ENCODE results near the gene MOCS1. TPM values are rescaled to one million over a fixed set of nuclear protein-coding genes. Genes with fewer than 3 reads are reported as not detected.

MOCS1 gene
- total and polyA plus RNA-seq, 2 experiments from 2014 or later: 17.2 to 28.1 TPM

GRCh38 chr6:39889229-39889628 is 45.0 kb downstream of the MOCS1 start:
- no peak overlapping the region for H3K4me2 ChIP-seq
- H3F3A ChIP-seq (replicated peaks; ENCODE audit: low read depth): no peaks in the 10 kb centered on the region
- no peak overlapping the region for H2AFZ ChIP-seq
- H3K4me1 Mint-ChIP-seq: no peaks in the 10 kb centered on the region
- H4K20me1 ChIP-seq (replicated peaks; ENCODE audit: insufficient read depth): no peaks in the 10 kb centered on the region
- no peaks in the 10 kb centered on the region for H3K27me3 ChIP-seq (ENCODE audit: insufficient read depth)
- H3K4me3 Mint-ChIP-seq: no peak overlapping the region
- H3K79me2 ChIP-seq (replicated peaks; ENCODE audit: insufficient read depth): no peaks in the 10 kb centered on the region
- ATAC-seq (no peak), DNase-seq (ENCODE audit: low spot score) (no peak)
- no peak overlapping the region for H3K27ac Mint-ChIP-seq
- no peaks in the 10 kb centered on the region for H3K9me2 ChIP-seq (ENCODE audit: insufficient read depth)
- H3K9me3 Mint-ChIP-seq: no peaks in the 10 kb centered on the region
- H3K4me1 ChIP-seq (ENCODE audit: insufficient read depth): no peaks in the 10 kb centered on the region
- no peaks in the 10 kb centered on the region for H3K36me3 Mint-ChIP-seq (ENCODE audit: low read depth)
- no peak overlapping the region for H3K4me3 ChIP-seq
- peaks cover 2% of the 10 kb centered on the region for H3K27me3 Mint-ChIP-seq (ENCODE audit: insufficient read depth, low read depth, poor library complexity)
- TF ChIP-seq EZH2phosphoT487 (IDR thresholded peaks at IDR 0.05; ENCODE audit: unreplicated experiment) (no peak), POLR2AphosphoS5 (IDR thresholded peaks at IDR 0.05; ENCODE audit: low read depth) (no peak), STAT1 (IDR thresholded peaks at IDR 0.05; ENCODE audit: unreplicated experiment) (no peak), EZH2 (IDR thresholded peaks at IDR 0.05; ENCODE audit: low read depth, unreplicated experiment) (no peak), JUNB (IDR thresholded peaks at IDR 0.05; ENCODE audit: unreplicated experiment) (no peak)
- TF ChIP-seq, protein P1, sequence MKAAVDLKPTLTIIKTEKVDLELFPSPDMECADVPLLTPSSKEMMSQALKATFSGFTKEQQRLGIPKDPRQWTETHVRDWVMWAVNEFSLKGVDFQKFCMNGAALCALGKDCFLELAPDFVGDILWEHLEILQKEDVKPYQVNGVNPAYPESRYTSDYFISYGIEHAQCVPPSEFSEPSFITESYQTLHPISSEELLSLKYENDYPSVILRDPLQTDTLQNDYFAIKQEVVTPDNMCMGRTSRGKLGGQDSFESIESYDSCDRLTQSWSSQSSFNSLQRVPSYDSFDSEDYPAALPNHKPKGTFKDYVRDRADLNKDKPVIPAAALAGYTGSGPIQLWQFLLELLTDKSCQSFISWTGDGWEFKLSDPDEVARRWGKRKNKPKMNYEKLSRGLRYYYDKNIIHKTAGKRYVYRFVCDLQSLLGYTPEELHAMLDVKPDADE (IDR thresholded peaks at IDR 0.05): no peak
- no peak overlapping the region for H3K27ac ChIP-seq (ENCODE audit: low read depth)
- H3K36me3 ChIP-seq (ENCODE audit: insufficient read depth): no peaks in the 10 kb centered on the region

- H3K27me3 Mint-ChIP-seq (ENCODE audit: insufficient read depth, low read depth, poor library complexity): peaks cover 2% of the 10 kb centered on the region
- no peak overlapping the region for H3K27ac ChIP-seq (ENCODE audit: low read depth)
- no peak overlapping the region for H3K4me3 ChIP-seq
- ATAC-seq (no peak; the same call in 2 of the 3 replicates), DNase-seq (ENCODE audit: low spot score) (no peak)
- no peak overlapping the region for H3K4me2 ChIP-seq
- H3K27me3 ChIP-seq (ENCODE audit: insufficient read depth): no peaks in the 10 kb centered on the region
- no peaks in the 10 kb centered on the region for H3K36me3 Mint-ChIP-seq (ENCODE audit: low read depth)
- no peaks in the 10 kb centered on the region for H4K20me1 ChIP-seq (replicated peaks; ENCODE audit: insufficient read depth)
- H3K9me2 ChIP-seq (ENCODE audit: insufficient read depth): no peaks in the 10 kb centered on the region
- H2AFZ ChIP-seq: no peak overlapping the region
- no peaks in the 10 kb centered on the region for H3K4me1 Mint-ChIP-seq
- no peak overlapping the region for H3K27ac Mint-ChIP-seq
- H3F3A ChIP-seq (replicated peaks; ENCODE audit: low read depth): no peaks in the 10 kb centered on the region
- H3K36me3 ChIP-seq (ENCODE audit: insufficient read depth): no peaks in the 10 kb centered on the region
- H3K79me2 ChIP-seq (replicated peaks; ENCODE audit: insufficient read depth): no peaks in the 10 kb centered on the region
- TF ChIP-seq CTCF (conservative IDR thresholded peaks at IDR 0.05; ENCODE audit: low read depth in 2 of 2): no peak
- TF ChIP-seq, protein P2, sequence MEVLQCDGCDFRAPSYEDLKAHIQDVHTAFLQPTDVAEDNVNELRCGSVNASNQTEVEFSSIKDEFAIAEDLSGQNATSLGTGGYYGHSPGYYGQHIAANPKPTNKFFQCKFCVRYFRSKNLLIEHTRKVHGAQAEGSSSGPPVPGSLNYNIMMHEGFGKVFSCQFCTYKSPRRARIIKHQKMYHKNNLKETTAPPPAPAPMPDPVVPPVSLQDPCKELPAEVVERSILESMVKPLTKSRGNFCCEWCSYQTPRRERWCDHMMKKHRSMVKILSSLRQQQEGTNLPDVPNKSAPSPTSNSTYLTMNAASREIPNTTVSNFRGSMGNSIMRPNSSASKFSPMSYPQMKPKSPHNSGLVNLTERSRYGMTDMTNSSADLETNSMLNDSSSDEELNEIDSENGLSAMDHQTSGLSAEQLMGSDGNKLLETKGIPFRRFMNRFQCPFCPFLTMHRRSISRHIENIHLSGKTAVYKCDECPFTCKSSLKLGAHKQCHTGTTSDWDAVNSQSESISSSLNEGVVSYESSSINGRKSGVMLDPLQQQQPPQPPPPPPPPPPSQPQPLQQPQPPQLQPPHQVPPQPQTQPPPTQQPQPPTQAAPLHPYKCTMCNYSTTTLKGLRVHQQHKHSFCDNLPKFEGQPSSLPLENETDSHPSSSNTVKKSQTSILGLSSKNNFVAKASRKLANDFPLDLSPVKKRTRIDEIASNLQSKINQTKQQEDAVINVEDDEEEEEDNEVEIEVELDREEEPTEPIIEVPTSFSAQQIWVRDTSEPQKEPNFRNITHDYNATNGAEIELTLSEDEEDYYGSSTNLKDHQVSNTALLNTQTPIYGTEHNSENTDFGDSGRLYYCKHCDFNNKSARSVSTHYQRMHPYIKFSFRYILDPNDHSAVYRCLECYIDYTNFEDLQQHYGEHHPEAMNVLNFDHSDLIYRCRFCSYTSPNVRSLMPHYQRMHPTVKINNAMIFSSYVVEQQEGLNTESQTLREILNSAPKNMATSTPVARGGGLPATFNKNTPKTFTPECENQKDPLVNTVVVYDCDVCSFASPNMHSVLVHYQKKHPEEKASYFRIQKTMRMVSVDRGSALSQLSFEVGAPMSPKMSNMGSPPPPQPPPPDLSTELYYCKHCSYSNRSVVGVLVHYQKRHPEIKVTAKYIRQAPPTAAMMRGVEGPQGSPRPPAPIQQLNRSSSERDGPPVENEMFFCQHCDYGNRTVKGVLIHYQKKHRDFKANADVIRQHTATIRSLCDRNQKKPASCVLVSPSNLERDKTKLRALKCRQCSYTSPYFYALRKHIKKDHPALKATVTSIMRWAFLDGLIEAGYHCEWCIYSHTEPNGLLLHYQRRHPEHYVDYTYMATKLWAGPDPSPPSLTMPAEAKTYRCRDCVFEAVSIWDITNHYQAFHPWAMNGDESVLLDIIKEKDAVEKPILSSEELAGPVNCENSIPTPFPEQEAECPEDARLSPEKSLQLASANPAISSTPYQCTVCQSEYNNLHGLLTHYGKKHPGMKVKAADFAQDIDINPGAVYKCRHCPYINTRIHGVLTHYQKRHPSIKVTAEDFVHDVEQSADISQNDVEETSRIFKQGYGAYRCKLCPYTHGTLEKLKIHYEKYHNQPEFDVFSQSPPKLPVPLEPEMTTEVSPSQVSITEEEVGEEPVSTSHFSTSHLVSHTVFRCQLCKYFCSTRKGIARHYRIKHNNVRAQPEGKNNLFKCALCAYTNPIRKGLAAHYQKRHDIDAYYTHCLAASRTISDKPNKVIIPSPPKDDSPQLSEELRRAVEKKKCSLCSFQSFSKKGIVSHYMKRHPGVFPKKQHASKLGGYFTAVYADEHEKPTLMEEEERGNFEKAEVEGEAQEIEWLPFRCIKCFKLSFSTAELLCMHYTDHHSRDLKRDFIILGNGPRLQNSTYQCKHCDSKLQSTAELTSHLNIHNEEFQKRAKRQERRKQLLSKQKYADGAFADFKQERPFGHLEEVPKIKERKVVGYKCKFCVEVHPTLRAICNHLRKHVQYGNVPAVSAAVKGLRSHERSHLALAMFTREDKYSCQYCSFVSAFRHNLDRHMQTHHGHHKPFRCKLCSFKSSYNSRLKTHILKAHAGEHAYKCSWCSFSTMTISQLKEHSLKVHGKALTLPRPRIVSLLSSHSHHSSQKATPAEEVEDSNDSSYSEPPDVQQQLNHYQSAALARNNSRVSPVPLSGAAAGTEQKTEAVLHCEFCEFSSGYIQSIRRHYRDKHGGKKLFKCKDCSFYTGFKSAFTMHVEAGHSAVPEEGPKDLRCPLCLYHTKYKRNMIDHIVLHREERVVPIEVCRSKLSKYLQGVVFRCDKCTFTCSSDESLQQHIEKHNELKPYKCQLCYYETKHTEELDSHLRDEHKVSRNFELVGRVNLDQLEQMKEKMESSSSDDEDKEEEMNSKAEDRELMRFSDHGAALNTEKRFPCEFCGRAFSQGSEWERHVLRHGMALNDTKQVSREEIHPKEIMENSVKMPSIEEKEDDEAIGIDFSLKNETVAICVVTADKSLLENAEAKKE (CRISPR knock-in tag; IDR thresholded peaks at IDR 0.05): no peak
- TF ChIP-seq JUNB (IDR thresholded peaks at IDR 0.05; ENCODE audit: unreplicated experiment): no peak
- no peak for TF ChIP-seq POLR2AphosphoS5 (IDR thresholded peaks at IDR 0.05; ENCODE audit: low read depth)
- no peak for TF ChIP-seq ZNF331 (CRISPR knock-in tag; IDR thresholded peaks at IDR 0.05; ENCODE audit: low read depth)
- H3K4me3 Mint-ChIP-seq: no peak overlapping the region
- no peaks in the 10 kb centered on the region for H3K4me1 ChIP-seq (ENCODE audit: insufficient read depth)
- no peaks in the 10 kb centered on the region for H3K9me3 Mint-ChIP-seq
These were observed 46.4 kb downstream of the MOCS1 start for GRCh38 chr6:39887692-39888450.
